Left cardiac atrium (tissue), 4 donors: ENCODE measurements around the gene REM2. TPM values are rescaled to one million over a fixed set of nuclear protein-coding genes. Genes with fewer than 3 reads are reported as not detected.

ENCODE experiments used
- ATAC-seq, 2 donors: fragments of 200-7000 bp; cut with Tn5 transposase; one replicate each; pipeline ENCODE4 v1.9.1; 2020; ENCODE audit warnings: mild to moderate bottlenecking in 2 of 2, moderate library complexity in 2 of 2
- DNase-seq: peaks from one replicate; pipeline ENCODE4 v3.0.0-alpha.2; 2020
- intact Hi-C, 2 donors: fragments of 100-400 bp; cut with DNase I; formaldehyde crosslinking; loops; one replicate each; pipeline versions ENCODE4 v1.14.1 to v1.15.1; 2022 to 2023
- total RNA-seq, 2 donors: library from RNA; stranded (reverse); fragmentation: NEBNext Ultra II Directional; extraction: Animal tissue kit (Norgen Biotek cat#: 25700); gene quantifications; one replicate each; pipeline ENCODE4 v1.2.1, GENCODE V29; 2021
- donor health status: DM: no; HTN: yes; CAD: no.
- donor health status: DM: no; HTN: yes; CAD: no; lungs with severe emphysema.
- donor health status: DM: yes; HTN: yes; CAD: no.
- donor health status: Dilated cardiomyopathy.

Gene REM2
- total RNA-seq, 2 donors from 2014 or later, result 0.12 TPM; not detected in 1

DNA sequence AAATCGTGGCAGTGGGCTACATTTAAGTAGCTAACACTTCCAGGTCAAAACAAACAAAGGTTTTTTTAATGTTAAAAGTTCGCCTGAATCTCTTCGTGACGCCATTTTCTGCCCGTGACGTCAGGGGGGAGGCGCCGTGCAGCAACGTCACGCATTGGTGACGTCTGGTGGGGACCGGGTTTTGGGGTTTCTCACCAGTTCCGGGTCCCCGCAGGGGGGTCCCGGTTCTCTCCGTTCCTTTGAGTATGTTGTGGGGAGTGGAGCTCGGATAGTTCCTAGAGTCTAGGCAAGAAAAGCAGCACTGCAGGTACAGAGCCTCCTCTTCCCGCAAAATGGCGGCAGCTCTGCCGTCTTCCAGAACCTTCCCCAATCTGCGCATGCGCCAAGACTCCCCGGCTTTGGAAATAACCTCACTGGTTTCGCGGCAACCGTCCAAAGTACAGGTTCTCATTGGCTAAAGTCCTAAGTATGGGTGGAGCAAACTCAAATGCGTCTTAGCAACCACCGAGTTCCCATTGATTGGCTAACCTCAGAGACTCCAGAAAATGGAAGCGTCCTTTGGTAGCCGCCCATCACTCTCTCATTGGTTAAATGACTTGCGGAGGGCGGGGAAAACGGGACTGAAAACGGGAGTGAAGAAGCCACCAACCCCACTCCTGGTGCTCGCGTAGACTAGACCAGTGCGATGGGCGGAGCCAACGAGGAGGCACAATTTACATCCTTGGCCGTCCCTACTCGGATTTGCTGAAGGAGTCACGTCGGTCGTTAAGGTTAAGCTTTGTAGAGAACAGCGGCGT, 36.0 kb downstream of the REM2 start, which contains the start of gene RBM23:
TSS of gene RBM23 (minus strand) at position 346 of the 797 bp plus-strand sequence.
- peak; percentile 100 for DNase-seq
- intact Hi-C loops, result no loop called here
- ATAC-seq, result peak; percentile 96

DNA sequence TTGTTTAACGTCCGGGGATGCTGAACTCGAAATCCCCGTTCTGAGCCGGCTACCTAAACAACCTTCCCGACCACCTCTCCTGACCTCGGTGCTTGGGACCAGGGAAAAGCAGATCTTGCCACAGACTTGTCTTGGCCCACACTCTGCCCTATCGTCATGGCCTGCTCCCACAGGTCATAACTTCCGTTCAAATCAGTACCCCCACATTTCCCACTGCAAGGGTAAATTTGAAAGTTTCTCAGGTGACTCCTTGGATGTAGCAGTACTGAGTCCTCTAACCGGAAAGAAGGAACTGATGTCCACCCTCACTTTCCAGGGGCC, 36.5 kb downstream of the REM2 start:
- DNase-seq (no peak), ATAC-seq (peak; percentile 0 to 11)
- intact Hi-C loops, result no loop called here

DNA sequence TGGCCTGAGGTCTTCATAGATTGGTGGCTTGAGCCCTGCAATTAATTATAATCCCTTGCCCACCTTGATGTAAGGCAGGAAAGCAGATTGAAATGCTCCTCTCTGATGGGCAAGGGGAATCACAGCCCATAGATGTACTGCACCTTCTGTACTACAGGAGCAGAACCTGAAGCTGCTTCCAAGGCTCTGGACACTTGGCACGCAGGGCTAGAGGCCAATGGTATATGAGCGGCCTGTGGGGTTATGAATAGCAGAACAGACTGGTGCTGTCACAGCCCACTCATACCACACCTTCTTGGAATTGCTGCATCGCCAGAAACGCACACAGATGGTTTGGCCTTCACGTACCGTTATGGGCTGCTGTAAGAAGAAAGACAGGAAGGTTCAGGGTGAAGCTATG, 37.7 kb downstream of the REM2 start:
- ATAC-seq, result no peak
- DNase-seq, result no peak
- intact Hi-C loops, result no loop called here

DNA sequence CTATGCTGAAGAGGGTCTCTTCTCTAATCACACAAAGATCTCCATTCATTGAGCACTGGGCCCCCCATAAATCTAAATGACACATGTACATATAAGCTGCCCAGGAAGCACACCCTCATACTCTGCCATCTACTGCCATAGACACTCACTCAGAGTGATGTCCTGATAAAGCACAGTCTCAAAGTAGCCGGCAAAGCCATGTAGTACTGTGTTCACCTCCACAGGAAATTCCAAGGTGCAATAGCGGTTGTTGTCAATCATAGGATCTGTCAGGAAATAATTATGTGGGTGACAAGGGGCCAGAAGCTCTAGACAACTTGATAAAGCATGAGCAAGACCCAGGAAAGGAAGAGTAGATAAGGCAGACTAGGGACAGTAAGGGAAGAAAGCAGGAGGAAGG, 39.3 kb downstream of the REM2 start:
- no peak for DNase-seq
- intact Hi-C loops, result no loop called here
- ATAC-seq, result no peak

DNA sequence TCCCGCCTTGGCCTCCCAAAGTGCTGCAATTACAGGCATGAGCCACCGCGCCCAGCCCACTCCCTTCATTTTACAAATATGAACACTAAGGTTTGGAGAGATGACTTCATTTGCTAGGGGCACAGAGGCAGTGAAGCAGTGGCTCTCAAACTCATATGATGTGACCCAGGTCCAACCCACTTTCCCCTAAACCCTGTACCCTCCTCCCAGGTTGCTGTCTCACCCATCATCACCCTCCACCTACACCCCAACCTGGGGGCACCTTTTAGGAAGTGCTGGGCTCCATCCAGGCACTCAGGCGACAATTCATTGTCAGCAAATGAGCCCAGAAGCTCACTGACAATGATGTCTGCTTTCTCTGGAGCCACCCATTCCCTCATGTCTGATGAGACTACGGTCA, 40.7 kb downstream of the REM2 start:
- no peak for ATAC-seq
- no peak for DNase-seq
- intact Hi-C loops, result no loop called here

DNA sequence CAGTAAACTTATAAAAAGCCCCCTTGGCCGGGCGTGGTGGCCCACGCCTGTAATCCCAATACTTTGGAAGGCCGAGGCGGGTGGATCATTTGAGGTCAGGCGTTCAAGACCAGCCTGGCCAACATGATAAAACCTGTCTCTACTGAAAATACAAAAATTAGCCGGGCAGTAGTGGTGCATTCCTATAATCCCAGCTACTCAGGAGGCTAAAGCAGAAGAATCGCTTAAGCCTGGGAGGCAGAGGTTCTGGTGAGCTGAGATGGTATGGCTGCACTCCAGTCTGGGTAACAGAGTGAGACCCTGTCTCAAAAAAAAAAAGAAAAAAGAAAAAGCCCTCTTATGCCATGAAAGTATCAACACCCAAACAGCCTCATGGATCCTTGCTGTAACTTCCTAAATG, 42.5 kb downstream of the REM2 start:
- no peak for DNase-seq
- intact Hi-C loops, result no loop called here
- ATAC-seq, result no peak

DNA sequence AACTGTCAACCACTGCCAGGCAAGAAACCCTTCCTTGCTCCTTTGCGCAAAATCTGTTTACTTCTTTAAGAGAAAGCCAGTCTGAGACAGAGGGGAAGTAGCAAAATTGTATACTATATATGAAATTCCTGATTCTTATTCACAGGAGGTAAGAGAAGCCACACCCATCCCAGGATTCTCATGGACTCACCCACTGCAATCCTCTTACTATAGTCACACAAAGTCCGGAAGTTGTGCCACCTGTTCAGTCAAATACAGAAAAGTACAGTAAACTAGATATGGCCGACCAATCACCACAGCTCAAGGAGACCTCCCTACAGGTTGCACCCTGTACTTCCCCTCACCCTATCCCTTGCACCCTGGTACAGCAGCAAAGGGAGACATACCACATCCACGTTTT, 43.3 kb downstream of the REM2 start:
- ATAC-seq (no peak), DNase-seq (no peak)
- intact Hi-C loops, result no loop called here

DNA sequence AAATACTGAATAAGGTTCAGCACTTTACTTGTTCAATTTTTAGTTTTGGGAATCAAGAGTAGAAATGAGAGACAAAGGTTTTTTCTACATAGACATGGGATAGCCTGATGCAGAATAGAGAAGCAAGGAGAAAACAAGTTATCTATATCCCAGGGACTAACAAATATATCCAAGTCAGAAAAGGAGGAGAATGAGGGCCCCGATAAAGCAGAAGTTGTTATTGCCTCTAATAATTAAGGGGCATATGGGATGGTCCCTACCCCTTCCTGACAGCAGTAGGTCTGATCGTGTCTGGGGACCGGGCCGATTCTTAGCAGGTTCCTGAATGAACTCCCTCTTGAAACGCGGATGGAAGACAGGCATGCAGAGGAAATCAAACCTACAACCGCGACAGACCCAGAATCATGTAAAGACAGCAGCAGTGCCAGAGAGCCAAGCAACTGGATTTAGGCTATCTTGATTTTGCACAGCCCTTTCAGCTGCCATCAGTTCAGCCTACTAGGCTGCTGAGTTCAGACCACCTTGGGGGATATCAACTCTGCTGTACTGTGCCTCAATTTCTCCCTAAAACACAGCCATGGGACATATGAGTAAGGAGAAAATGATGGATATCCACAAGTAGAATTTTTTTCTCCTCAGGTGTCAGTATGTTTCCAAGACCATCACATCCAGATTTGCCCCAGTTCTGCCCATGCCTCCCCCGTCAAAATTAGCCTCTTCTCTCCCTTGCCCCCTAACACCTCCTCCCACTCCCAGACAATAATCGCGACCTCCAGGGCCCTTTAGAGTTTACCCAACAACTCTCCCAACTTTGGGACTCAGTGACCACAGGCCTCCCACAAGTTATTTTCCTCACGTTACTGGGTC, 45.4 kb downstream of the REM2 start:
- no peak for ATAC-seq
- intact Hi-C loops, result no loop called here
- DNase-seq, result no peak

DNA sequence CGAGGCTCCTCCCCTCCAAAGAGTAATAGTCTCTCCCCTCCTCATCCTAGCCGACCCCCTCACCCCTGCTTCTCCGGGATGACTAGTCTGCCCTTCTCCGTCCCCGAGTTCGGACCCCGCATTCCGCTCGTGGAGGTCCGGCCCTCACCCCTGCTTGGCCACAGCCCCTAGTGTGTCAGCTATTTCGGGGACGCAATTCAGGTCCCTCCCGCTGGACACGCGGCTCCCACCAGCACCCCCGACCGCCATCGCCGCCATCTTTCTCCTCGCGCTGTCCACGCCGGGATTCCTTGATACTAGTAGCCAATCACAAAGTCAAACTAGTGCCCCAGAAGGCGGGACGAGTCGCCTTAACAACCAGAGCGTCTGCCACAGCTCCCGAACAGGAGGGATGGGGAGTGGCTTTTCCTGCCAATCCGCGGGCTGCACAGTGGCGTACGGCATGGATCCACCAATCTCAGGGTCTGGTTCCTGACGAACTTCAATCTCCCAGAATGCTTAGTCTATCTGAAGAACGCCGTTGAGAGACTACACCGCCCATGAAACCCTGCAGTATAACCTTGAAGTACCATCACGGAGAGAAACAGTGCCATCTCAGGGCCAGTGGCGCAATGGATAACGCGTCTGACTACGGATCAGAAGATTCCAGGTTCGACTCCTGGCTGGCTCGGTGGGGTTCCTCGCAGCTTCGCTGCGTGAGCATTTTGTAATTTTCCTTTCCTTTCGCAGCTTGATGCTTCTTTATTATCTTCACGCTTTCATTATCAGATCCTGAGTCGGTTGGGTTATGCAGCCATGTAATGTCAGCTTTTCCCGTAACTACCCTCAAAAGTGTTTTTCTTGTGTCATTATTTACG, 46.3 kb downstream of the REM2 start, which contains the start of gene PRMT5:
TSS of gene PRMT5 (minus strand) at position 273 of the 857 bp plus-strand sequence. CDS start at position 258, 15 bp downstream.
- peak; percentile 99 for DNase-seq
- peak; percentile 98 to 99 for ATAC-seq
- intact Hi-C loops, result no loop called here

DNA sequence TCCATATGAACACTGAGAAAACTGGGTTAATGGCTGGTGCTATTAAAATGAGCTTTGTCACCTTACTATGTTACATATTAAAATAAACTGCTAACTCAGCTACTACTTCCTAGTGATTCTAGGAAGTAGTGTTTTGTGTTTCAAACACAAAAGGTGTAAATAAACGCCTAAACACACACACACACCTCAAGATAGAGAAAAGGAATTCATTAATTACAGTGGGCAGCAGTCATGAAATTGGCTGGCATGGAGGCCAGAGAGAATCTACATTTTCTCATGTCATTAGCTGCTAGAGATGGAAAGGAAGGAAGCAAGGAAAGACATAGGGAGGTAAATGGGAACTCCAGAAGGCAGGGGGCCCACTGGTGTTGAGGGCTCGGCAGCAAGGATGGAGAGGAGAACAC, 46.9 kb downstream of the REM2 start:
- intact Hi-C loops, result loop anchor here in 1 of 2 donors (10.0 kb wide), 1 partner anchor 55 kb away; the partner anchor contains the start of gene AJUBA
- peak in 1 of 2 donors; percentile 1 for ATAC-seq

DNA sequence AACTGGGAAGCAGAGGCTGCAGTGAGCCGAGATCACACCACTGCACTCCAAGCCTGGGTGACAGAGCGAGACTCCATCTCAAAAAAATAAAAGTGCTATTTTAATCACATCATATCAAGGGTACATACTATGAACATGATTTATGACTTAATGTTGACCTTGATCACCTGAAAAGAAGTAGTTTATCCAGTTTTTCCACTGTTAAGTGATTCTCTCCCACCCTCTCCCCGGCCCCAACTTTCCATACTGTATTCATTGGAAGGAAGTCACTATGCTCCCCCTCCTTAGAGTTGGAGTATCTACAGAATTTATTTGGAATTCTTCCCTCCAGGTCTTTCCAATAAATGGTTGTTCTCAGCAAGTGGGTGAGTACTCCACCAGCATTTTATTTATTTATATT, 49.1 kb downstream of the REM2 start:
- ATAC-seq, result no peak
- no peak for DNase-seq
- intact Hi-C loops, result loop anchor here in 1 of 2 donors (10.0 kb wide), 1 partner anchor 53 kb away; the partner anchor contains the start of gene AJUBA

More for the DNA sequence above, 46.9 kb downstream of the REM2 start:
- no peak for DNase-seq

DNA sequence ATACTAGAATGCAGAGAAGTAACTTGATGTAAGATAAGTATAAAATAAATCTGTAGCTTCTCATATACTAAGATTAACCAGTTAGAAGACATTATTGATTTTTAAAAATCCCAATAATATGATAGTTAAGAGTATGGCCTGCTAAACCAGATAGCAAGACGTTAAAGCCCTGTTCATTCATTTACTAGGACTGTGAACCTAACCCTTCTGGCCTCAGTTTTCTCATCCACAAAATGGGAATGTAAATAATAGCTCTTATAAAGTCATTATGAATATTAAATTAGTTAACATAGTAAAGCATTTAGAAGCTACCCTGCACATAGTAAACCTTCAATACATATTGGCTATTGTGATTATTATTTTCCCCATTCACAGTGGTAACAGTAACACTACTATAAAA, 52.1 kb downstream of the REM2 start:
- intact Hi-C loops, result loop anchor here in 1 of 2 donors (10.0 kb wide), 1 partner anchor 50 kb away; the partner anchor contains the start of gene AJUBA
- ATAC-seq (no peak), DNase-seq (no peak)

Other genes starting within 250 kb of the REM2 start
- not detected for gene OR6J1, start 238.9 kb upstream of the REM2 start, total RNA-seq
- gene OXA1L, start 116.5 kb upstream of the REM2 start, total RNA-seq, result 100 to 1,000 TPM; 102 to 104 TPM
- 10 to 100 TPM in 1 of 2 donors, 1 to 10 TPM in 1; 8.2 to 12.0 TPM for gene SLC7A7, start 67.8 kb upstream of the REM2 start, total RNA-seq
- 10 to 100 TPM; 79.4 to 95.7 TPM for gene MRPL52, start 53.3 kb upstream of the REM2 start, total RNA-seq
- gene MMP14, start 46.6 kb upstream of the REM2 start, total RNA-seq, result 10 to 100 TPM; 51.2 to 52.2 TPM
- 10 to 100 TPM; 63.5 to 73.1 TPM for gene LRP10, start 11.5 kb upstream of the REM2 start, total RNA-seq
- gene RBM23, start 35.9 kb downstream of the REM2 start, total RNA-seq, result 10 to 100 TPM; 48.8 to 54.6 TPM
- gene PRMT5, start 46.2 kb downstream of the REM2 start, total RNA-seq, result 10 to 100 TPM; 46.9 to 48.6 TPM
- gene HAUS4, start 73.9 kb downstream of the REM2 start, total RNA-seq, result 10 to 100 TPM; 17.2 to 23.9 TPM
- 1 to 10 TPM; 7.0 to 8.0 TPM for gene AJUBA, start 99.3 kb downstream of the REM2 start, total RNA-seq
- 1 to 10 TPM; 3.9 to 4.7 TPM for gene C14orf93, start 126.9 kb downstream of the REM2 start, total RNA-seq
- gene PSMB5, start 151.7 kb downstream of the REM2 start, total RNA-seq, result 100 to 1,000 TPM in 1 of 2 donors, 10 to 100 TPM in 1; 98.1 to 114 TPM
- gene PSMB11, start 159.0 kb downstream of the REM2 start, total RNA-seq, result not detected
- gene CDH24, start 174.3 kb downstream of the REM2 start, total RNA-seq, result 1 to 10 TPM; 1.6 to 3.4 TPM
- gene ACIN1, start 211.9 kb downstream of the REM2 start, total RNA-seq, result 10 to 100 TPM; 71.4 to 77.5 TPM
- 10 to 100 TPM; 30.8 to 37.9 TPM for gene C14orf119, start 212.3 kb downstream of the REM2 start, total RNA-seq
- not detected for gene CIROP, start 221.8 kb downstream of the REM2 start, total RNA-seq
- not detected for gene CEBPE, start 236.0 kb downstream of the REM2 start, total RNA-seq